Measurements from ENCODE around the gene BMPR1A.

Gene BMPR1A

GRCh38 chr10:86785037-86785436 is 28.6 kb downstream of the BMPR1A start:
- no peak for TF ChIP-seq CTCF (IDR thresholded peaks at IDR 0.05; ENCODE audit: low read length, missing control alignments)
- no peak for DNase-seq (ENCODE audit: low read depth)
- H3K4me3 ChIP-seq (replicated peaks; ENCODE audit: low read depth, low read length) = no peak overlapping the region

GRCh38 chr10:86785968-86786367 is 29.5 kb downstream of the BMPR1A start:
- TF ChIP-seq CTCF (IDR thresholded peaks at IDR 0.05; ENCODE audit: low read length, missing control alignments) = no peak
- DNase-seq (ENCODE audit: low read depth) = no peak
- H3K4me3 ChIP-seq (replicated peaks; ENCODE audit: low read depth, low read length) = no peak overlapping the region

- no peak for DNase-seq (ENCODE audit: low read depth)
- no peak for TF ChIP-seq CTCF (IDR thresholded peaks at IDR 0.05; ENCODE audit: low read length, missing control alignments)
- no peak overlapping the region for H3K4me3 ChIP-seq (replicated peaks; ENCODE audit: low read depth, low read length)
These were observed 29.9 kb downstream of the BMPR1A start for GRCh38 chr10:86786368-86786767.

- no peak for TF ChIP-seq CTCF (IDR thresholded peaks at IDR 0.05; ENCODE audit: low read length, missing control alignments)
- DNase-seq (ENCODE audit: low read depth) = no peak
- no peak overlapping the region for H3K4me3 ChIP-seq (replicated peaks; ENCODE audit: low read depth, low read length)
These were observed 34.0 kb downstream of the BMPR1A start for GRCh38 chr10:86790394-86790793.

- no peak overlapping the region for H3K4me3 ChIP-seq (replicated peaks; ENCODE audit: low read depth, low read length)
- DNase-seq (ENCODE audit: low read depth) = no peak
- TF ChIP-seq CTCF (IDR thresholded peaks at IDR 0.05; ENCODE audit: low read length, missing control alignments) = no peak
These were observed 36.2 kb downstream of the BMPR1A start for GRCh38 chr10:86792461-86793167.

- H3K4me3 ChIP-seq (replicated peaks; ENCODE audit: low read depth, low read length) = no peak overlapping the region
- TF ChIP-seq CTCF (IDR thresholded peaks at IDR 0.05; ENCODE audit: low read length, missing control alignments) = no peak
- DNase-seq (ENCODE audit: low read depth) = no peak
These were observed 37.3 kb downstream of the BMPR1A start for GRCh38 chr10:86793696-86794095.

- no peak overlapping the region for H3K4me3 ChIP-seq (replicated peaks; ENCODE audit: low read depth, low read length)
- DNase-seq (ENCODE audit: low read depth) = peak; percentile 88
- no peak for TF ChIP-seq CTCF (IDR thresholded peaks at IDR 0.05; ENCODE audit: low read length, missing control alignments)
These were observed 38.9 kb downstream of the BMPR1A start for GRCh38 chr10:86795353-86795752.
